ENCODE results near the gene PYGM.

PYGM gene

DNA sequence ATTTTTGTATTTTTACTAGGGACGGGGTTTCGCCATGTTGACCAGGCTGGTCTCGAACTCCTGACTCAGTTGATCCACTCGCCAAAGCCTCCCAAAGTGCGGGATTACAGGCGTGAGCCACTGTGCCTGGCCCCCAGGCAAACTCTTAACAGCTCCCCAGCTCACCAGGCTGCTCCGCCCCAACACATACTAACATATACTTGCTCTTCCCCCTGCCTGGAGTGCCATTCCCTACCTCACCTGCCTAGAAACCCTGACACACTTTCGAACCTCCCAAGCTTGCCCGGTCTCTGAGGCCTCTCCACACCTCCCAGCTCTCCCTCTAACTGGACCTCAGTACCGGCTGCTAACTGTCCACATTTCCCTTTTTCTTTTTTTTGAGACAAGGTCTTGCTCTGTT, 34.8 kb upstream of the PYGM start:
- no peak overlapping the region for H3K27ac ChIP-seq (replicated peaks; ENCODE audit: low read length)
- no peaks in the 10 kb centered on the region for H3K4me1 ChIP-seq (ENCODE audit: control insufficient read depth in 2 of 2, insufficient read depth in 1 of 2, low read depth in 1 of 2, low read length in 2 of 2)
- no peak overlapping the region for H2BK120ac ChIP-seq (ENCODE audit: low read depth, low read length)
- H3K18ac ChIP-seq (ENCODE audit: low read length), result no peak overlapping the region
- no peak for DNase-seq (ENCODE audit: low spot score)
- no peak overlapping the region for H2BK15ac ChIP-seq (ENCODE audit: low read length)
- no peak overlapping the region for H3K14ac ChIP-seq (ENCODE audit: low read length)
- H4K8ac ChIP-seq (ENCODE audit: low read depth, low read length), result no peak overlapping the region
- WGBS, 2 donors (ENCODE audit: extremely low coverage in 2 of 2, insufficient read length in 2 of 2, insufficient replicate concordance in 1 of 2), result no CpG with 5 or more reads among the region's 10 CpGs
- no peak overlapping the region for H4K91ac ChIP-seq (ENCODE audit: low read depth, low read length, poor library complexity)
- H3K4ac ChIP-seq (ENCODE audit: low read length), result no peak overlapping the region
- no peak overlapping the region for H2AK5ac ChIP-seq (ENCODE audit: low read depth, low read length)
- no peak overlapping the region for H2AFZ ChIP-seq (ENCODE audit: low read length)
- no peak overlapping the region for H2BK12ac ChIP-seq (ENCODE audit: low read length)
- H3K36me3 ChIP-seq (replicated peaks in 1 of 2; ENCODE audit: control insufficient read depth in 2 of 2, insufficient read depth in 2 of 2, low read length in 2 of 2), result peaks cover 5 to 9% of the 10 kb centered on the region in 2 donors
- no peak overlapping the region for H2BK5ac ChIP-seq (ENCODE audit: low read length)
- H3K23ac ChIP-seq (ENCODE audit: low read depth, low read length, poor library complexity), result no peak overlapping the region
- no peaks in the 10 kb centered on the region for H3K79me1 ChIP-seq (ENCODE audit: low read depth, low read length)
- no peaks in the 10 kb centered on the region for H3K27me3 ChIP-seq (ENCODE audit: control insufficient read depth in 3 of 3, insufficient read depth in 3 of 3, low read depth in 1 of 3, low read length in 3 of 3)
- H3K4me3 ChIP-seq (ENCODE audit: low read length in 2 of 2), result no peak overlapping the region
- no peak overlapping the region for H3K4me2 ChIP-seq (ENCODE audit: insufficient read depth, low read length, poor library complexity, severe bottlenecking)
- H3K9ac ChIP-seq (ENCODE audit: low read depth, low read length, poor library complexity), result no peak overlapping the region
- no peaks in the 10 kb centered on the region for H3K9me3 ChIP-seq (replicated peaks in 1 of 2; ENCODE audit: control insufficient read depth in 2 of 2, insufficient read depth in 1 of 2, low read depth in 1 of 2, low read length in 2 of 2)

DNA sequence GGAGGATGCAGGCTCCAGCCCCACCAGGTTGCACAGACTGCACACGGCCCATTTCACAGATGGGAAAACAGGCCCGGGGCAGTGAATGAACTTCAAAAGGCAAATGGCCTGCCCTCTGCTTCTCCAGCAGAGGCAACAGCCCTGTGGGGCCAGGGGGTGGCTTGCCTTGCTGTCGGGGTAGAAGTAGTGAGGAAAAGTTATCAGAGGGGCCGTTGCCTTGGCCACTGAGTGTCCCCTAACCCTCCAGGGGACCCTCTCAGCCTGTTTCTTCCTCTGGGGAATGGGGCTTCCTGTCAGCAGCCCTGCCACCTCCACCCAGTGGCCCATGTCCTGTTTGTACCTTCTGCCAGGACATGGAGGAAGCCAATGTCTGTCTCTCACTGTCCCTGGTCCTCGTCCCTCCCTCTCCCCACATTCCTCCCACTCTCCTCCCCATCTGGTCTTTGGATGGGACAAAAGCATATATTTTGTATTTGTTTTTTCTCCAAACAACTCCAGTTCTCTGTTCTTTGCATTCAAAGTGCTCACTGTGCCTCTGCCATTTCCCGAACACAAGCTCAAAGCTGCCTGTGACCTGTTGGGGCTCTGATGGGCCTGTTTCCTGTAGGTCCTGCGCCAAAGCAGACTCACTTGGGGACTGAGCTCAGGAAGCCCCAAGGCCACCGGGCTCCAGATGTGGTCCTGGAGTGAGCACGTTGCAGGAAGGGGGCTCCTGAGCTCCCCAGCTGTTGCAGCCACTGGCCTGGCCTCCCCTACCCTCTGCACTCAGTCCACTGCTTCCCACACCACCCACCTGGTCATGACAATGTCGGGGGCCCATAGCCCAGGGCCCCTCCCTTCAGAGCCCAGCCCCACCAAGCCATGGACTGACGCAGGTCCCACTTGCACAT, 33.7 kb upstream of the PYGM start:
- H4K91ac ChIP-seq (ENCODE audit: low read depth, low read length, poor library complexity), result no peak overlapping the region
- H3K27ac ChIP-seq (replicated peaks; ENCODE audit: low read length), result no peak overlapping the region
- H2BK5ac ChIP-seq (ENCODE audit: low read length), result no peak overlapping the region
- peak overlapping the region; percentile 4 for H3K14ac ChIP-seq (ENCODE audit: low read length)
- no peak overlapping the region for H3K4me2 ChIP-seq (ENCODE audit: insufficient read depth, low read length, poor library complexity, severe bottlenecking)
- H2AK5ac ChIP-seq (ENCODE audit: low read depth, low read length), result no peak overlapping the region
- H3K27me3 ChIP-seq (ENCODE audit: control insufficient read depth in 3 of 3, insufficient read depth in 3 of 3, low read depth in 1 of 3, low read length in 3 of 3), result no peaks in the 10 kb centered on the region
- DNase-seq (ENCODE audit: low spot score), result no peak
- no peak overlapping the region for H2AFZ ChIP-seq (ENCODE audit: low read length)
- H2BK120ac ChIP-seq (ENCODE audit: low read depth, low read length), result no peak overlapping the region
- H3K4me3 ChIP-seq (ENCODE audit: low read length in 2 of 2), result no peak overlapping the region
- no CpG with 5 or more reads among the region's 11 CpGs for WGBS, 2 donors (ENCODE audit: extremely low coverage in 2 of 2, insufficient read length in 2 of 2, insufficient replicate concordance in 1 of 2)
- no peak overlapping the region for H3K18ac ChIP-seq (ENCODE audit: low read length)
- H3K36me3 ChIP-seq (replicated peaks in 1 of 2; ENCODE audit: control insufficient read depth in 2 of 2, insufficient read depth in 2 of 2, low read length in 2 of 2), result peaks cover 7 to 11% of the 10 kb centered on the region in 2 donors
- H3K9ac ChIP-seq (ENCODE audit: low read depth, low read length, poor library complexity), result no peak overlapping the region
- H3K79me1 ChIP-seq (ENCODE audit: low read depth, low read length), result no peaks in the 10 kb centered on the region
- H3K23ac ChIP-seq (ENCODE audit: low read depth, low read length, poor library complexity), result no peak overlapping the region
- H3K4me1 ChIP-seq (ENCODE audit: control insufficient read depth in 2 of 2, insufficient read depth in 1 of 2, low read depth in 1 of 2, low read length in 2 of 2), result no peaks in the 10 kb centered on the region
- H2BK15ac ChIP-seq (ENCODE audit: low read length), result no peak overlapping the region
- no peak overlapping the region for H2BK12ac ChIP-seq (ENCODE audit: low read length)
- H4K8ac ChIP-seq (ENCODE audit: low read depth, low read length), result no peak overlapping the region
- no peak overlapping the region for H3K4ac ChIP-seq (ENCODE audit: low read length)
- no peaks in the 10 kb centered on the region for H3K9me3 ChIP-seq (replicated peaks in 1 of 2; ENCODE audit: control insufficient read depth in 2 of 2, insufficient read depth in 1 of 2, low read depth in 1 of 2, low read length in 2 of 2)

DNA sequence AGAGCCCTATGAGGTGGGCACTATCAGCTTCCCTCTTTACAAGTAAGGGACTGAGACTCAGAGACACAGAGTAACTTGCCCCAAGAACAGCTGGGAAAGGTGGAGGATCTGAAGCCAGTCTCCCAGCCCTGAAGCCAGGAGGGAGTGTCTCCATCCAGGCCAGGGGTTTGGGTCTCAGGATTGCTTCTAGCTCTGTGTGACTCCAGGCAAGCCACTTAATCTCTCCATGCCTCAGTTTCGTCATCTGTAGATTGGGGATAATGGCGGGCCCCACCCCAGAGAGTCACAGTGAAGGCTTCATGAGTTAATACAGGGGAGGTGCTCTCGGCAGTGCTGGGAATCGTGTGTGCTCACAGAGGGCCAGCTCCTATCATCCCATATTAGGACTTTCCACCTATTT, 32.7 kb upstream of the PYGM start:
- no peaks in the 10 kb centered on the region for H3K79me1 ChIP-seq (ENCODE audit: low read depth, low read length)
- no peak for DNase-seq (ENCODE audit: low spot score)
- H2AFZ ChIP-seq (ENCODE audit: low read length), result no peak overlapping the region
- no peak overlapping the region for H4K8ac ChIP-seq (ENCODE audit: low read depth, low read length)
- H3K23ac ChIP-seq (ENCODE audit: low read depth, low read length, poor library complexity), result no peak overlapping the region
- H3K14ac ChIP-seq (ENCODE audit: low read length), result no peak overlapping the region
- no peak overlapping the region for H3K27ac ChIP-seq (replicated peaks; ENCODE audit: low read length)
- no peak overlapping the region for H3K9ac ChIP-seq (ENCODE audit: low read depth, low read length, poor library complexity)
- H3K4me3 ChIP-seq (ENCODE audit: low read length in 2 of 2), result no peak overlapping the region
- H2AK5ac ChIP-seq (ENCODE audit: low read depth, low read length), result no peak overlapping the region
- no peaks in the 10 kb centered on the region for H3K4me1 ChIP-seq (ENCODE audit: control insufficient read depth in 2 of 2, insufficient read depth in 1 of 2, low read depth in 1 of 2, low read length in 2 of 2)
- H3K27me3 ChIP-seq (ENCODE audit: control insufficient read depth in 3 of 3, insufficient read depth in 3 of 3, low read depth in 1 of 3, low read length in 3 of 3), result no peaks in the 10 kb centered on the region
- no peak overlapping the region for H3K18ac ChIP-seq (ENCODE audit: low read length)
- no peak overlapping the region for H2BK5ac ChIP-seq (ENCODE audit: low read length)
- H2BK120ac ChIP-seq (ENCODE audit: low read depth, low read length), result no peak overlapping the region
- H3K4ac ChIP-seq (ENCODE audit: low read length), result no peak overlapping the region
- WGBS, 2 donors (ENCODE audit: extremely low coverage in 2 of 2, insufficient read length in 2 of 2, insufficient replicate concordance in 1 of 2), result no CpG with 5 or more reads among the region's 4 CpGs
- H4K91ac ChIP-seq (ENCODE audit: low read depth, low read length, poor library complexity), result no peak overlapping the region
- H3K4me2 ChIP-seq (ENCODE audit: insufficient read depth, low read length, poor library complexity, severe bottlenecking), result no peak overlapping the region
- no peak overlapping the region for H2BK15ac ChIP-seq (ENCODE audit: low read length)
- no peak overlapping the region for H2BK12ac ChIP-seq (ENCODE audit: low read length)
- peaks cover 7 to 11% of the 10 kb centered on the region in 2 donors for H3K36me3 ChIP-seq (replicated peaks in 1 of 2; ENCODE audit: control insufficient read depth in 2 of 2, insufficient read depth in 2 of 2, low read length in 2 of 2)
- H3K9me3 ChIP-seq (replicated peaks in 1 of 2; ENCODE audit: control insufficient read depth in 2 of 2, insufficient read depth in 1 of 2, low read depth in 1 of 2, low read length in 2 of 2), result no peaks in the 10 kb centered on the region

DNA sequence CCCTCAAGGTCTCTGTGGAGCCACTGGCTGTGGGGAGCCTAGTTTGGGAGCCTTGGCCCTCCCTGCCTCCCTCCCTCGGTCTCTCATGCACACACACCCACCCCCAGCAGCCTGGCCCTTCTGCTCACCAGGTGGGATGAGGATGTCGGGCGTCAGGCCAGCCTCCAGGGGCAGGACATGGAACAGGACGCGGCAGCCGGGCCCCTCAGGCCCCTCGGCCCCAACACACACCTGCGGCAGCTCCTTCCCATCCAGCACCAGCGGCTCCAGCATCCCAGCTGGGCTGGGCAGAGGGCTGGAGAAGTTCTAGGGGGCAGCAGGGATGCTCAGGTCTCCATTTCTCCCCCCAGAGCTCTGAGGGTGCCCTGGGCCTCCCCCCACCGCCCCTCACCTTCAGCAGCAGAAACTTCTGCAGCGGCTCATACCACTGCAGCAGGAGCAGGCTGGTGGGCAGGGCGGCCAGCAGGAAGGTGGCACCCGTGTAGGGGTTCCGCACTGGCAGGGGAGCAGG, 32.1 kb upstream of the PYGM start:
- H2BK15ac ChIP-seq (ENCODE audit: low read length), result no peak overlapping the region
- no peaks in the 10 kb centered on the region for H3K27me3 ChIP-seq (ENCODE audit: control insufficient read depth in 3 of 3, insufficient read depth in 3 of 3, low read depth in 1 of 3, low read length in 3 of 3)

More for the DNA sequence above, 32.1 kb upstream of the PYGM start:
- no peaks in the 10 kb centered on the region for H3K79me1 ChIP-seq (ENCODE audit: low read depth, low read length)
- no peak overlapping the region for H3K4me3 ChIP-seq (ENCODE audit: low read length in 2 of 2)
- H3K14ac ChIP-seq (ENCODE audit: low read length), result no peak overlapping the region
- no peak overlapping the region for H4K8ac ChIP-seq (ENCODE audit: low read depth, low read length)
- DNase-seq (ENCODE audit: low spot score), result no peak
- H3K23ac ChIP-seq (ENCODE audit: low read depth, low read length, poor library complexity), result no peak overlapping the region
- WGBS, 2 donors (ENCODE audit: extremely low coverage in 2 of 2, insufficient read length in 2 of 2, insufficient replicate concordance in 1 of 2), result no CpG with 5 or more reads among the region's 14 CpGs
- H2BK12ac ChIP-seq (ENCODE audit: low read length), result no peak overlapping the region
- H3K4ac ChIP-seq (ENCODE audit: low read length), result no peak overlapping the region
- no peak overlapping the region for H2BK120ac ChIP-seq (ENCODE audit: low read depth, low read length)
- H4K91ac ChIP-seq (ENCODE audit: low read depth, low read length, poor library complexity), result no peak overlapping the region
- H2AK5ac ChIP-seq (ENCODE audit: low read depth, low read length), result no peak overlapping the region
- H2BK5ac ChIP-seq (ENCODE audit: low read length), result no peak overlapping the region
- H3K18ac ChIP-seq (ENCODE audit: low read length), result no peak overlapping the region
- no peak overlapping the region for H3K27ac ChIP-seq (replicated peaks; ENCODE audit: low read length)
- no peak overlapping the region for H3K4me2 ChIP-seq (ENCODE audit: insufficient read depth, low read length, poor library complexity, severe bottlenecking)
- no peaks in the 10 kb centered on the region for H3K4me1 ChIP-seq (ENCODE audit: control insufficient read depth in 2 of 2, insufficient read depth in 1 of 2, low read depth in 1 of 2, low read length in 2 of 2)
- no peak overlapping the region for H2AFZ ChIP-seq (ENCODE audit: low read length)
- H3K9me3 ChIP-seq (replicated peaks in 1 of 2; ENCODE audit: control insufficient read depth in 2 of 2, insufficient read depth in 1 of 2, low read depth in 1 of 2, low read length in 2 of 2), result no peaks in the 10 kb centered on the region
- H3K9ac ChIP-seq (ENCODE audit: low read depth, low read length, poor library complexity), result peak overlapping the region; percentile 70
- H3K36me3 ChIP-seq (replicated peaks in 1 of 2; ENCODE audit: control insufficient read depth in 2 of 2, insufficient read depth in 2 of 2, low read length in 2 of 2), result peaks cover 7 to 9% of the 10 kb centered on the region in 2 donors
